Kidney (tissue), 14 donors: ENCODE data around the gene ZNF787. TPM values are rescaled to one million over a fixed set of nuclear protein-coding genes. Genes with fewer than 3 reads are reported as not detected.
"Not testable (repeated sequence)": the region's sequence is repeated elsewhere in the genome, so short reads cannot be mapped to it uniquely, and the experiment has no call there.

Experiments used
- DNase-seq, 5 donors: peaks; one replicate each; pipeline ENCODE4 v3.0.0-alpha.2; 2013 to 2020
- FAIRE-seq: peaks from 2 replicates; lab custom pipeline; 2012; peaks lifted over from hg19 to GRCh38; lab: Jason Lieb, UNC
- H3K27ac ChIP-seq, 2 donors: one replicate each; pipeline ENCODE4 v1.7.0; 2013; ENCODE audit warnings: low read depth in 2 of 2, low read length in 2 of 2, inconsistent platforms in 1 of 2
- H3K27me3 ChIP-seq: one replicate; pipeline ENCODE4 v1.7.1; 2013; ENCODE audit warnings: low read length, inconsistent platforms; ENCODE audit not compliant: control insufficient read depth, insufficient read depth
- H3K36me3 ChIP-seq, 3 donors: one replicate each; pipeline versions ENCODE4 v1.7.0 to v1.7.1; 2013; ENCODE audit warnings: low read length in 3 of 3, control low read depth in 1 of 3, inconsistent platforms in 1 of 3; ENCODE audit not compliant: insufficient read depth in 3 of 3, control insufficient read depth in 2 of 3
- H3K4me1 ChIP-seq, 3 donors: one replicate each; pipeline versions ENCODE4 v1.7.0 to v1.7.1; 2013; ENCODE audit warnings: low read length in 3 of 3, inconsistent platforms in 1 of 3, low read depth in 1 of 3; ENCODE audit not compliant: control insufficient read depth in 2 of 3, insufficient read depth in 2 of 3
- H3K4me3 ChIP-seq, 3 donors: one replicate each; pipeline versions ENCODE4 v1.7.0 to v1.8.1; 2013; ENCODE audit warnings: low read length in 3 of 3, control low read depth in 1 of 3, inconsistent platforms in 1 of 3
- H3K9ac ChIP-seq, 3 donors: one replicate each; pipeline versions ENCODE4 v1.7.0 to v1.7.1; 2013; ENCODE audit warnings: low read length in 3 of 3, control low read depth in 1 of 3, inconsistent platforms in 1 of 3
- H3K9me3 ChIP-seq, 3 donors: one replicate each; pipeline versions ENCODE4 v1.7.0 to v1.7.1; 2013; ENCODE audit warnings: low read length in 3 of 3, control low read depth in 1 of 3, inconsistent platforms in 1 of 3; ENCODE audit not compliant: control insufficient read depth in 2 of 3, insufficient read depth in 1 of 3
- CTCF ChIP-seq: IDR thresholded peaks from 3 replicates; pipeline ENCODE4 v1.5.1; 2012; ENCODE audit warnings: mild to moderate bottlenecking, moderate library complexity, borderline replicate concordance; ENCODE audit not compliant: insufficient read depth; ENCODE audit errors: extremely low read depth
- intact Hi-C: fragments of 100-400 bp; cut with DNase I; formaldehyde crosslinking; loops from one replicate; pipeline ENCODE4 v1.11.1; 2022
- polyA plus RNA-seq: library from polyadenylated mRNA; stranded (reverse); fragments of 350-450 nt; fragmentation: Illumina TruSeq; extraction: RNeasy Lipid Tissue Mini Kit (QIAGEN cat#74804); gene quantifications from one replicate; pipeline ENCODE4 v1.2.3, GENCODE V29; 2014; ENCODE audit warnings: low read depth, low replicate concordance; ENCODE audit not compliant: insufficient read depth
- total RNA-seq: library from RNA; stranded (reverse); fragmentation: NEBNext Ultra II Directional; extraction: Animal tissue kit (Norgen Biotek cat#: 25700); gene quantifications from one replicate; pipeline ENCODE4 v1.2.1, GENCODE V29; 2021
- donor health status: control.
- donor health status: control.
- donor health status: control.
- donor health status: control.
- donor health status: control.
- donor health status: DM: yes; HTN: yes; CAD: no.
- donor health status: Normal renal cell carcinoma (clear cell type).

ZNF787 gene
- total and polyA plus RNA-seq, 2 donors from 2014 or later, result 23.0 to 31.9 TPM

- DNase-seq, result no peak
- Histone ChIP-seq H3K36me3 (peaks cover 0 to 8% (median 2%) of the 10 kb centered on the region in 3 donors), H3K9ac (no peak overlapping the region), H3K27ac (no peak overlapping the region), H3K27me3 (no peaks in the 10 kb centered on the region), H3K4me3 (no peak overlapping the region), H3K9me3 (no peaks in the 10 kb centered on the region), H3K4me1 (peaks cover 0 to 4% (median 0%) of the 10 kb centered on the region in 3 donors)
- intact Hi-C loops, result loop anchor here (10.0 kb wide), 1 partner anchor 54 kb away; no protein-coding TSS in a partner anchor
- no peak for FAIRE-seq
- no peak for TF ChIP-seq CTCF
Observed at GRCh38 chr19:56101095-56101494, 20.0 kb downstream of the ZNF787 start.

GRCh38 chr19:56099638-56100539 is 21.2 kb downstream of the ZNF787 start:
- no peaks in the 10 kb centered on the region for H3K27me3 ChIP-seq
- no peak overlapping the region for H3K9ac ChIP-seq
- H3K36me3 ChIP-seq, result peaks cover 0 to 11% (median 2%) of the 10 kb centered on the region in 3 donors
- DNase-seq (no peak), FAIRE-seq (no peak)
- no peak for TF ChIP-seq CTCF
- no peak overlapping the region for H3K4me3 ChIP-seq
- no peaks in the 10 kb centered on the region for H3K9me3 ChIP-seq
- H3K27ac ChIP-seq, result no peak overlapping the region
- peaks cover 0 to 2% (median 0%) of the 10 kb centered on the region in 3 donors for H3K4me1 ChIP-seq
- intact Hi-C loops, result loop anchor here (10.0 kb wide), 2 partner anchors 55 to 235 kb away; no protein-coding TSS in a partner anchor

- Histone ChIP-seq H3K4me1 (no peaks in the 10 kb centered on the region), H3K9ac (no peak overlapping the region), H3K27me3 (no peaks in the 10 kb centered on the region), H3K4me3 (no peak overlapping the region), H3K36me3 (peaks cover 0 to 11% (median 2%) of the 10 kb centered on the region in 3 donors), H3K9me3 (no peaks in the 10 kb centered on the region), H3K27ac (no peak overlapping the region)
- no peak for TF ChIP-seq CTCF
- no peak for DNase-seq
- intact Hi-C loops, result loop anchor here (10.0 kb wide), 1 partner anchor 236 kb away; no protein-coding TSS in a partner anchor
- no peak for FAIRE-seq
Observed at GRCh38 chr19:56098731-56099568, 22.1 kb downstream of the ZNF787 start.

GRCh38 chr19:56098237-56098636 is 22.9 kb downstream of the ZNF787 start:
- peaks cover 0 to 11% (median 4%) of the 10 kb centered on the region in 3 donors for H3K36me3 ChIP-seq
- H3K4me1 ChIP-seq, FAIRE-seq, H3K27me3 ChIP-seq, H3K9ac ChIP-seq, H3K4me3 ChIP-seq, H3K9me3 ChIP-seq, DNase-seq, H3K27ac ChIP-seq: not testable (repeated sequence)
- intact Hi-C loops, result loop anchor here (10.0 kb wide), 1 partner anchor 237 kb away; no protein-coding TSS in a partner anchor
